HepG2 (cell line): ENCODE results near the gene KCTD14.

Source experiments
- FOSL2 ChIP-seq: sonication (generic); formaldehyde crosslinking; IDR thresholded peaks from 2 replicates; pipeline ENCODE4 v1.4.0; 2020; ENCODE audit warnings: missing genetic modification reagents
- FOXP4 ChIP-seq: sonication (generic); formaldehyde crosslinking; IDR thresholded peaks from 2 replicates; pipeline ENCODE4 v1.4.0; 2020; ENCODE audit warnings: missing genetic modification reagents
- GLI4 ChIP-seq: sonication (generic); formaldehyde crosslinking; IDR thresholded peaks from 2 replicates; pipeline ENCODE4 v1.5.1; 2020; ENCODE audit warnings: missing genetic modification reagents, mild to moderate bottlenecking, moderate library complexity, borderline replicate concordance
- MAZ ChIP-seq, 2 experiments: sonication (generic) in 1 of 2; formaldehyde crosslinking in 1 of 2; IDR thresholded peaks; 2 replicates each; pipeline versions ENCODE4 v1.5.0 to v1.6.1; 2012 to 2020; ENCODE audit warnings: low read depth in 2 of 2, mild to moderate bottlenecking in 2 of 2, borderline replicate concordance in 1 of 2, improper control_type of control experiment in 1 of 2, low read length in 1 of 2, missing genetic modification reagents in 1 of 2, moderate library complexity in 1 of 2
- MTF2 ChIP-seq: sonication (generic); formaldehyde crosslinking; IDR thresholded peaks from 2 replicates; pipeline ENCODE4 v1.5.0; 2020; ENCODE audit warnings: missing genetic modification reagents, borderline replicate concordance
- POLR2A ChIP-seq, 2 experiments: IDR thresholded peaks; 2 replicates each; pipeline ENCODE4 v1.6.1; 2011; ENCODE audit warnings: low read depth in 2 of 2, low read length in 2 of 2, mild to moderate bottlenecking in 1 of 2, moderate library complexity in 1 of 2; ENCODE audit not compliant: insufficient read depth in 1 of 2
- POLR2G ChIP-seq: fragments of 200-400 bp; formaldehyde crosslinking; IDR thresholded peaks from 2 replicates; pipeline ENCODE4 v1.6.1; 2018; ENCODE audit warnings: mild to moderate bottlenecking, low read depth, low read length, moderate library complexity
- ZNF331 ChIP-seq: sonication (generic); formaldehyde crosslinking; IDR thresholded peaks from 2 replicates; pipeline ENCODE4 v1.4.0; 2020; ENCODE audit warnings: missing genetic modification reagents
- TF ChIP-seq, protein P1 (sequence below): sonication (generic); formaldehyde crosslinking; IDR thresholded peaks from 2 replicates; pipeline ENCODE4 v1.4.0; 2020; ENCODE audit warnings: mild to moderate bottlenecking, missing genetic modification reagents
- TF ChIP-seq, protein P2 (sequence below): sonication (generic); formaldehyde crosslinking; IDR thresholded peaks from 2 replicates; pipeline ENCODE4 v1.4.0; 2020; ENCODE audit warnings: missing genetic modification reagents
- TF ChIP-seq, protein P3 (sequence below): sonication (generic); formaldehyde crosslinking; IDR thresholded peaks from 2 replicates; pipeline ENCODE4 v1.4.0; 2020; ENCODE audit warnings: missing genetic modification reagents, borderline replicate concordance

GRCh38 chr11:78072455-78072854 is 49.4 kb upstream of the KCTD14 start:
- TF ChIP-seq MTF2 (CRISPR knock-in tag), result no peak
- TF ChIP-seq, protein P1, sequence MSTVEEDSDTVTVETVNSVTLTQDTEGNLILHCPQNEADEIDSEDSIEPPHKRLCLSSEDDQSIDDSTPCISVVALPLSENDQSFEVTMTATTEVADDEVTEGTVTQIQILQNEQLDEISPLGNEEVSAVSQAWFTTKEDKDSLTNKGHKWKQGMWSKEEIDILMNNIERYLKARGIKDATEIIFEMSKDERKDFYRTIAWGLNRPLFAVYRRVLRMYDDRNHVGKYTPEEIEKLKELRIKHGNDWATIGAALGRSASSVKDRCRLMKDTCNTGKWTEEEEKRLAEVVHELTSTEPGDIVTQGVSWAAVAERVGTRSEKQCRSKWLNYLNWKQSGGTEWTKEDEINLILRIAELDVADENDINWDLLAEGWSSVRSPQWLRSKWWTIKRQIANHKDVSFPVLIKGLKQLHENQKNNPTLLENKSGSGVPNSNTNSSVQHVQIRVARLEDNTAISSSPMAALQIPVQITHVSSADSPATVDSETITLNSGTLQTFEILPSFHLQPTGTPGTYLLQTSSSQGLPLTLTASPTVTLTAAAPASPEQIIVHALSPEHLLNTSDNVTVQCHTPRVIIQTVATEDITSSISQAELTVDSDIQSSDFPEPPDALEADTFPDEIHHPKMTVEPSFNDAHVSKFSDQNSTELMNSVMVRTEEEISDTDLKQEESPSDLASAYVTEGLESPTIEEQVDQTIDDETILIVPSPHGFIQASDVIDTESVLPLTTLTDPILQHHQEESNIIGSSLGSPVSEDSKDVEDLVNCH (CRISPR knock-in tag), result no peak
- TF ChIP-seq GLI4, result no peak
- TF ChIP-seq, protein P2, sequence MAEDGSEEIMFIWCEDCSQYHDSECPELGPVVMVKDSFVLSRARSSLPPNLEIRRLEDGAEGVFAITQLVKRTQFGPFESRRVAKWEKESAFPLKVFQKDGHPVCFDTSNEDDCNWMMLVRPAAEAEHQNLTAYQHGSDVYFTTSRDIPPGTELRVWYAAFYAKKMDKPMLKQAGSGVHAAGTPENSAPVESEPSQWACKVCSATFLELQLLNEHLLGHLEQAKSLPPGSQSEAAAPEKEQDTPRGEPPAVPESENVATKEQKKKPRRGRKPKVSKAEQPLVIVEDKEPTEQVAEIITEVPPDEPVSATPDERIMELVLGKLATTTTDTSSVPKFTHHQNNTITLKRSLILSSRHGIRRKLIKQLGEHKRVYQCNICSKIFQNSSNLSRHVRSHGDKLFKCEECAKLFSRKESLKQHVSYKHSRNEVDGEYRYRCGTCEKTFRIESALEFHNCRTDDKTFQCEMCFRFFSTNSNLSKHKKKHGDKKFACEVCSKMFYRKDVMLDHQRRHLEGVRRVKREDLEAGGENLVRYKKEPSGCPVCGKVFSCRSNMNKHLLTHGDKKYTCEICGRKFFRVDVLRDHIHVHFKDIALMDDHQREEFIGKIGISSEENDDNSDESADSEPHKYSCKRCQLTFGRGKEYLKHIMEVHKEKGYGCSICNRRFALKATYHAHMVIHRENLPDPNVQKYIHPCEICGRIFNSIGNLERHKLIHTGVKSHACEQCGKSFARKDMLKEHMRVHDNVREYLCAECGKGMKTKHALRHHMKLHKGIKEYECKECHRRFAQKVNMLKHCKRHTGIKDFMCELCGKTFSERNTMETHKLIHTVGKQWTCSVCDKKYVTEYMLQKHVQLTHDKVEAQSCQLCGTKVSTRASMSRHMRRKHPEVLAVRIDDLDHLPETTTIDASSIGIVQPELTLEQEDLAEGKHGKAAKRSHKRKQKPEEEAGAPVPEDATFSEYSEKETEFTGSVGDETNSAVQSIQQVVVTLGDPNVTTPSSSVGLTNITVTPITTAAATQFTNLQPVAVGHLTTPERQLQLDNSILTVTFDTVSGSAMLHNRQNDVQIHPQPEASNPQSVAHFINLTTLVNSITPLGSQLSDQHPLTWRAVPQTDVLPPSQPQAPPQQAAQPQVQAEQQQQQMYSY, result no peak
- peak; percentile 85 for TF ChIP-seq FOSL2 (CRISPR knock-in tag)
- TF ChIP-seq FOXP4 (CRISPR knock-in tag), result no peak
- TF ChIP-seq, protein P3, sequence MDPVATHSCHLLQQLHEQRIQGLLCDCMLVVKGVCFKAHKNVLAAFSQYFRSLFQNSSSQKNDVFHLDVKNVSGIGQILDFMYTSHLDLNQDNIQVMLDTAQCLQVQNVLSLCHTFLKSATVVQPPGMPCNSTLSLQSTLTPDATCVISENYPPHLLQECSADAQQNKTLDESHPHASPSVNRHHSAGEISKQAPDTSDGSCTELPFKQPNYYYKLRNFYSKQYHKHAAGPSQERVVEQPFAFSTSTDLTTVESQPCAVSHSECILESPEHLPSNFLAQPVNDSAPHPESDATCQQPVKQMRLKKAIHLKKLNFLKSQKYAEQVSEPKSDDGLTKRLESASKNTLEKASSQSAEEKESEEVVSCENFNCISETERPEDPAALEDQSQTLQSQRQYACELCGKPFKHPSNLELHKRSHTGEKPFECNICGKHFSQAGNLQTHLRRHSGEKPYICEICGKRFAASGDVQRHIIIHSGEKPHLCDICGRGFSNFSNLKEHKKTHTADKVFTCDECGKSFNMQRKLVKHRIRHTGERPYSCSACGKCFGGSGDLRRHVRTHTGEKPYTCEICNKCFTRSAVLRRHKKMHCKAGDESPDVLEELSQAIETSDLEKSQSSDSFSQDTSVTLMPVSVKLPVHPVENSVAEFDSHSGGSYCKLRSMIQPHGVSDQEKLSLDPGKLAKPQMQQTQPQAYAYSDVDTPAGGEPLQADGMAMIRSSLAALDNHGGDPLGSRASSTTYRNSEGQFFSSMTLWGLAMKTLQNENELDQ, result no peak
- no peak for TF ChIP-seq POLR2G
- no peak for TF ChIP-seq ZNF331 (CRISPR knock-in tag)
- TF ChIP-seq MAZ (IDR thresholded peaks at IDR 0.05; ENCODE audit: borderline replicate concordance, low read depth, low read length), result no peak
- no peak for TF ChIP-seq MAZ (CRISPR knock-in tag; IDR thresholded peaks at IDR 0.05; ENCODE audit: low read depth)
- no peak for TF ChIP-seq POLR2A (IDR thresholded peaks at IDR 0.05; ENCODE audit: insufficient read depth in 1 of 2, low read depth in 2 of 2, low read length in 2 of 2)
